IgD-negative memory B cell (primary cell): ENCODE data around the gene AOAH. TPM values are rescaled to one million over a fixed set of nuclear protein-coding genes. Genes with fewer than 3 reads are reported as not detected.
A peak's percentile ranks its signal among the peaks of the same experiment; 100 is the strongest.
"Not testable (repeated sequence)": the region's sequence is repeated elsewhere in the genome, so short reads cannot be mapped to it uniquely, and the experiment has no call there.

Source experiments
- H3K27ac Mint-ChIP-seq, 3 donors: one replicate each; pipeline ENCODE4 v1.8.0; 2020 to 2022; ENCODE audit warnings: mild to moderate bottlenecking in 3 of 3, mixed read lengths in 3 of 3, moderate library complexity in 1 of 3
- H3K27me3 Mint-ChIP-seq: one replicate; pipeline ENCODE4 v1.8.0; 2021; ENCODE audit warnings: mixed read lengths
- H3K36me3 Mint-ChIP-seq: one replicate; pipeline ENCODE4 v1.8.0; 2020; ENCODE audit warnings: mild to moderate bottlenecking, mixed read lengths
- H3K4me1 Mint-ChIP-seq, 3 donors: one replicate each; pipeline ENCODE4 v1.8.0; 2020 to 2022; ENCODE audit warnings: mixed read lengths in 3 of 3, mild to moderate bottlenecking in 1 of 3
- H3K4me3 Mint-ChIP-seq, 4 donors: one replicate each; pipeline ENCODE4 v1.8.0; 2020 to 2022; ENCODE audit warnings: mild to moderate bottlenecking in 4 of 4, mixed read lengths in 4 of 4, moderate library complexity in 3 of 4
- H3K9me3 Mint-ChIP-seq, 3 donors: one replicate each; pipeline ENCODE4 v1.8.0; 2020 to 2021; ENCODE audit warnings: mixed read lengths in 3 of 3, mild to moderate bottlenecking in 1 of 3
- polyA plus RNA-seq: library from polyadenylated mRNA; unstranded; fragments of 300-500 nt; fragmentation: Illumina TruSeq; gene quantifications from one replicate; pipeline ENCODE4 v1.2.3, GENCODE V29; 2021

AOAH gene
- polyA plus RNA-seq, 1 donor from 2014 or later, result 2.8 TPM

- Mint-ChIP-seq H3K27me3 (no peaks in the 10 kb centered on the region), H3K9me3 (peaks cover 0 to 4% (median 0%) of the 10 kb centered on the region in 3 donors), H3K4me3 (no peak overlapping the region), H3K27ac (no peak overlapping the region), H3K36me3 (peaks cover 6% of the 10 kb centered on the region), H3K4me1 (peaks cover 9 to 24% (median 18%) of the 10 kb centered on the region in 3 donors)
Observed at GRCh38 chr7:36726806-36727503, 2.7 kb upstream of the AOAH start.

DNA sequence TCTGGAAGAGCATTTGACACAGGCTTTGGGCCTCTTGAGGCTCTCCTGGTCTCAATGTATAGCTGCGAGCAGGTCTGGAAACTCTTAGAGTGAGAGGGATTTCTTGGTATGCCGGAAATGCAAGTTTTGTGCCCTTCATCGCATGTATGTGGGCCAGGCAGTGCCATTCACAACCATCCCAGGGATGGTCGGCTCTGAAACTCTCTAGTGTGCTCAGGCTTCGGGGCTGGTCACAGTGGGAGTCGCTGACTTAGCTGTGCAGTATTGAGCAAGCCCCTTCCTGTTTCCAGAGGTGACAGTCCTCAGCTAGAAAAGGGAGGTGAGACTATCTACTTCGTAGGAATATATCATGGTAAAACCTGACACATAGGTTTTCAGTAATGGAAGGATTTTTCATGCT lies 2.0 kb upstream of the AOAH start:
- H3K27me3 Mint-ChIP-seq, result no peaks in the 10 kb centered on the region
- H3K4me3 Mint-ChIP-seq, result no peak overlapping the region
- peaks cover 9 to 25% (median 18%) of the 10 kb centered on the region in 3 donors for H3K4me1 Mint-ChIP-seq
- peaks cover 6% of the 10 kb centered on the region for H3K36me3 Mint-ChIP-seq
- no peak overlapping the region for H3K27ac Mint-ChIP-seq
- no peaks in the 10 kb centered on the region for H3K9me3 Mint-ChIP-seq

DNA sequence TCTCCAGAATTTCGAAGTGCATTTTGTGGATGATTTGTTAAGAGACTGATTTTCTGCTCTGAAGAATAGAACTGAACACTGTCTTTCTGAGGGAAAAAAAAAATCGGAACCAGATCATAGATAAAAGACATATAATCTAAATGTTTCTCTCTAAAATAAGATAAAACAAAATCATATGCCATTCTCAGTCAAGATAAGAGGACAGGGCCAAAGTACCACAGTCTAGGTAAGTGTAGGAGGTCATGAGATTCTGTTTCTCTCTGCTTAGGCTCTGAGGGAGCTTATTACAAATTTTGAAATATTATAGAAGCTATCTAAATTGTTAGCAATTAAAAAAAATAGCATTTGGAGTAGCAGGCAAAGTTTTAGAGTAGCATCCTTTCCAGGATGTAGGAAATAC lies 702 bp upstream of the AOAH start:
- Mint-ChIP-seq H3K9me3 (no peaks in the 10 kb centered on the region), H3K36me3 (peaks cover 6% of the 10 kb centered on the region), H3K4me3 (peak overlapping the region in 3 of 4 donors; percentile 2 to 78 (median 13)), H3K27ac (peak overlapping the region in 2 of 3 donors; percentile 20 to 90), H3K27me3 (no peaks in the 10 kb centered on the region), H3K4me1 (peaks cover 9 to 28% (median 18%) of the 10 kb centered on the region in 3 donors)

DNA sequence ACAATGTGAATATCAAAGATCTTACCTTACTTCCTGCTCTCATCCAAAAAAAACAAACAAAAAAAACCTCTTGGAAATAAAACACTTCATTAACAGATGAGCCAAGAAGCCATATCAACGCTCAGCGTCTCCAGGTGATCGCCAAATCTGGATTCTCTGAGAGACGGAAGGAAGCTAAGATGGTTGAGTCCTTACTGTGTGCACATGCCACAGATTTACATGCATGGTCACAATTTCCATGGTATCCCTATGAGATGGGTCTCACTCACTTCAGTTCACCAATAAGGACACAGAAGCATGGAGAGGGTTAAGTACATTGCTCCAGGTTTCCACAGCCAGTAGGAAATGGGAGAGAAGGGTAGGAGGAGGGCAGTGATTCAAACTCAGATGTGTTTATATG lies 1.0 kb downstream of the AOAH start:
- Mint-ChIP-seq H3K27ac (peak overlapping the region in 1 of 3 donors; percentile 24), H3K4me1 (peaks cover 12 to 27% (median 14%) of the 10 kb centered on the region in 3 donors), H3K27me3 (no peaks in the 10 kb centered on the region), H3K36me3 (peaks cover 6% of the 10 kb centered on the region), H3K9me3 (peaks cover 0 to 3% (median 0%) of the 10 kb centered on the region in 3 donors), H3K4me3 (peak overlapping the region in 3 of 4 donors; percentile 3 to 69 (median 65))

DNA sequence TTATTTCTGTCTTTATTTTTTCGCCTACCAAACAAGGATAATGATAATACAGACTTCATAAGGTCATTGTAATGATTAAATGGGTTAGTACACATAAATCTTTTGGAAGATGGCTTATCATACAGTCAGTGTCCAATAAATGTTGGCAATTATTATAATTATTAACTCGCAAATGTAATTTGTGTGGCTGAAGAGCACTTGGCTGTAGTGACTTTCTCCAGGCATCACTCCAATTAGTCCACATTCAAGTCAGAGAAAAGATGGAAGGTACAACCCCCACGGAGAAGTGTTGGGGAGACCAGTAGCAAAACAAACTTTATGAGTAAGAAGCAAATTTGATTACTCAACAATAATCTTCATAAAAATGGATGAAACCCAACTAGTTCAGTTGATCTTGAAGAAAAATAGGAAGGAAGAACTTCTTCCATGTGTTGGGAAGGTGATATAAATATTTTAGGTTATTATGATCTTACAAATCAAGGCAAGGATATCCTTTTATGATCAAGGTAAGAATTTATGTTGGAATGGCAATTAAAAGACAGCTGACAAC lies 5.1 kb downstream of the AOAH start:
- H3K27me3 Mint-ChIP-seq, result no peaks in the 10 kb centered on the region
- peaks cover 2 to 6% (median 2%) of the 10 kb centered on the region in 3 donors for H3K9me3 Mint-ChIP-seq
- peaks cover 4% of the 10 kb centered on the region for H3K36me3 Mint-ChIP-seq
- H3K4me1 Mint-ChIP-seq, result peaks cover 4 to 15% (median 6%) of the 10 kb centered on the region in 3 donors
- no peak overlapping the region for H3K27ac Mint-ChIP-seq
- no peak overlapping the region for H3K4me3 Mint-ChIP-seq

DNA sequence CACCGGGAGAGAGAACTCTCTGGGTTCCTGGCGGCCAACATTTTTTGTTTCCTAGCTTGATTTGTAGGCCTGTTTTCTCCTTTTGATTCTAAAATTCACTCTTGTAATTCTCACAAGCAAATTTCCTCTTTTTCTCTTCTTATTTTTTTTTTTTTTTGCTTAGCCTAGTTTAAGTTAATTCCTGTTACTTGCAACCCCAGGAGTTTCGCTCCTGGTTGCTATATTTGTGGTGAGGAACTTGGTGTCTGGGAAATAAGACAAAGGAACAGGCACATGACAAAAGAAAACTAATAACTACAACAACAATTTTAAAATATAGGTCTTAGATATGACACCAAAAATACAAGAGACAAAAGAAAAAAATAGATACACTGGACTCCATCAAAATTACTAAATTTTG lies 6.7 kb downstream of the AOAH start:
- Mint-ChIP-seq H3K27ac (no peak overlapping the region), H3K27me3 (no peaks in the 10 kb centered on the region), H3K4me1 (peaks cover 0 to 4% (median 3%) of the 10 kb centered on the region in 3 donors), H3K9me3 (peaks cover 2 to 6% (median 2%) of the 10 kb centered on the region in 3 donors), H3K36me3 (peaks cover 2% of the 10 kb centered on the region), H3K4me3 (no peak overlapping the region)

DNA sequence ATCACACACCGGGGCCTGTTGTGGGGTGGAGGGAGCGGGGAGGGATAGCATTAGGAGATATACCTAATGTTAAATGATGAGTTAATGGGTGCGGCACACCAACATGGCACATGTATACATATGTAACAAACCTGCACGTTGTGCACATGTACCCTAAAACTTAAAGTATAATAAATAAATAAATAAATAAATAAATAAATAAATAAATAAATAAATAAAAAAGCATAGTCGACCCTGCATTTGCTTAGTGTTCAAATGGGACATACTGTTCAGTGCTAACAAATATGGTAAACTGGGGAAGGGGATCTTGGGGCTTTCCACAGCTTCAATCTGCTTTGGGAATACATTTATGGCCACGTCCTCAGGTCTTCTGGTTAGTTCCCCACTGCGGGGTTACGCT lies 7.5 kb downstream of the AOAH start:
- not testable (repeated sequence) for H3K9me3 Mint-ChIP-seq, H3K27ac Mint-ChIP-seq, H3K4me1 Mint-ChIP-seq, H3K4me3 Mint-ChIP-seq, H3K27me3 Mint-ChIP-seq, H3K36me3 Mint-ChIP-seq

DNA sequence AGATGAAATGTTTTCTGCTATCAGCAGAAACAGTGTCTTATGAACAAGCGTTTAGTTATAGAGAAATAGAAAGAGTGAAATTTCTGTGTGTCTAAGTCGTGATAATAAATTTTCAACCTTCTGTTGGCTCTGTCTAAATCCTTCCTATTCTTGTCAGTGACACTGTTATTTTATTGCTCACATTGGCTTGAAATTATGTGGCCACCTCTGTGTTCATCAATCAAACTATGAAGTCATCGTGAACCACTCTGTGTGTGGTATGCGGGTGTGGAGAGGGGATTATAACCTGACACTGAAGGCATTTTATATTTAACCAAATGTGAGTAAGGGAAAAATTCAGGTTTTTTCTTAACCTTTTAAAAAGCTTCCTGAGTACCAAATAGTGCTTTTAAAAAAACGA lies 12.3 kb downstream of the AOAH start:
- Mint-ChIP-seq H3K4me3 (no peak overlapping the region), H3K27ac (no peak overlapping the region), H3K4me1 (peaks cover 0 to 1% (median 0%) of the 10 kb centered on the region in 3 donors)

DNA sequence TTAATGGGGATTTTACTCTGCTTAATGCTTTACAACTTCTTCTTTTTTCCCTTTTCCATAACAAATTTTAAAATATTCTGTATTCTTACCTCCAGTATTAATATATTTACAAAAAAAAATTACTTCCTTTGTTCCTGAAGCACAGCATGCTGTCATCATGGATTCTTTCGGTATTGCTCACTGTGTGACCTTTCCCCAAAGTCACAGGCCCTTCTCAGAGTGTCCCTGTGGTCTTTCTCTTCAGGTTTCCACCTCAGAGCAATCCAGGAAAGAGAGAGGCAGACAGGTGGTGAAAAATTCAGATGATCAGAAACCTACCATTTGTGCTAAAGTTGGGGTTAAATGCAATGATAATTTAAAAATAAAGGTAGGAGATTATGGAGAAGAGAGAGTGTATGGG lies 13.0 kb downstream of the AOAH start:
- peaks cover 5% of the 10 kb centered on the region for H3K36me3 Mint-ChIP-seq
- peak overlapping the region in 1 of 3 donors; percentile 35 for H3K27ac Mint-ChIP-seq
- H3K27me3 Mint-ChIP-seq, result no peaks in the 10 kb centered on the region
- H3K9me3 Mint-ChIP-seq, result peaks cover 0 to 8% (median 0%) of the 10 kb centered on the region in 3 donors
- H3K4me3 Mint-ChIP-seq, result peak overlapping the region in 1 of 4 donors; percentile 38
- H3K4me1 Mint-ChIP-seq, result peaks cover 0 to 1% (median 0%) of the 10 kb centered on the region in 3 donors

More for the DNA sequence above, 12.3 kb downstream of the AOAH start:
- Mint-ChIP-seq H3K36me3 (peaks cover 5% of the 10 kb centered on the region), H3K27me3 (no peaks in the 10 kb centered on the region), H3K9me3 (peaks cover 0 to 6% (median 2%) of the 10 kb centered on the region in 3 donors)

DNA sequence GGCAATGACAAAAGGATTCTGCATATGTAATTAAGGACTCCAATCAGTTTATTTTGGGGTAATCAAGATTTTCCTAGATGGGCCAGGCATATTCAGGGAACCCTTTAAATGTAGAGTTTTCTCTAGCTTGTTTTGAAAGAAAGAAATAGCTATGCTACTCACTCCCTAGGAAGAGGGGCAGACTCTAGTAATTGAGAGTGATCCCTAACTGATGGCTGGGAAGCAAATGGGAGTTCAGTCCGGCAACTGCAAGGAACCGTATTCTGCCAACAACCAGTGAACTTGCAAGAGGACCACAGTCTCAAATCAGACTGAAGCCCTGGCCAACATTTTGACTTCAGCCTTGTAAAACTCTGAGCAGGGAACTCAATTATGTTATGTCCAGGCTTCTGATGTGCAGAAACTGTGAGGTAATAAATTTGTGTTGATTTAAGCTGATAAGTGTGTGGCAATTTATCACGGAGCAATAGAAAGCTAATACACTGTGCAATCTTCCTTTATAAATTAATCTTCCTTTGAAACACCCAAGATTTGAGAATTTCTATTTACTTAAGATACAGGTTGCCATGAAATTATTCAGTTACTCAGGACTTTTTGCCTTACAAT lies 14.0 kb downstream of the AOAH start:
- H3K4me1 Mint-ChIP-seq, result peaks cover 0 to 1% (median 0%) of the 10 kb centered on the region in 3 donors
- H3K9me3 Mint-ChIP-seq, result peaks cover 0 to 9% (median 0%) of the 10 kb centered on the region in 3 donors
- peak overlapping the region in 1 of 3 donors; percentile 35 for H3K27ac Mint-ChIP-seq
- H3K4me3 Mint-ChIP-seq, result no peak overlapping the region
- peaks cover 5% of the 10 kb centered on the region for H3K36me3 Mint-ChIP-seq
- H3K27me3 Mint-ChIP-seq, result no peaks in the 10 kb centered on the region

- H3K27me3 Mint-ChIP-seq, result peaks cover 6% of the 10 kb centered on the region
- peaks cover 0 to 19% (median 2%) of the 10 kb centered on the region in 3 donors for H3K9me3 Mint-ChIP-seq
- H3K4me3 Mint-ChIP-seq, result no peak overlapping the region
- peaks cover 5% of the 10 kb centered on the region for H3K36me3 Mint-ChIP-seq
- H3K27ac Mint-ChIP-seq, result no peak overlapping the region
- peaks cover 0 to 1% (median 0%) of the 10 kb centered on the region in 3 donors for H3K4me1 Mint-ChIP-seq
Observed at GRCh38 chr7:36708767-36709166, 15.5 kb downstream of the AOAH start.

- peaks cover 4% of the 10 kb centered on the region for H3K36me3 Mint-ChIP-seq
- peaks cover 0 to 1% (median 0%) of the 10 kb centered on the region in 3 donors for H3K4me1 Mint-ChIP-seq
- peaks cover 7% of the 10 kb centered on the region for H3K27me3 Mint-ChIP-seq
- peak overlapping the region in 1 of 3 donors; percentile 67 for H3K27ac Mint-ChIP-seq
- peaks cover 0 to 20% (median 2%) of the 10 kb centered on the region in 3 donors for H3K9me3 Mint-ChIP-seq
- H3K4me3 Mint-ChIP-seq, result no peak overlapping the region
Observed at GRCh38 chr7:36707898-36708297, 16.4 kb downstream of the AOAH start.

GRCh38 chr7:36707465-36707864 lies 16.8 kb downstream of the AOAH start:
- peaks cover 0 to 3% (median 0%) of the 10 kb centered on the region in 3 donors for H3K4me1 Mint-ChIP-seq
- peaks cover 4% of the 10 kb centered on the region for H3K36me3 Mint-ChIP-seq
- peak overlapping the region in 1 of 3 donors; percentile 67 for H3K27ac Mint-ChIP-seq
- H3K9me3 Mint-ChIP-seq, result peaks cover 0 to 20% (median 2%) of the 10 kb centered on the region in 3 donors
- H3K27me3 Mint-ChIP-seq, result peaks cover 7% of the 10 kb centered on the region
- no peak overlapping the region for H3K4me3 Mint-ChIP-seq

DNA sequence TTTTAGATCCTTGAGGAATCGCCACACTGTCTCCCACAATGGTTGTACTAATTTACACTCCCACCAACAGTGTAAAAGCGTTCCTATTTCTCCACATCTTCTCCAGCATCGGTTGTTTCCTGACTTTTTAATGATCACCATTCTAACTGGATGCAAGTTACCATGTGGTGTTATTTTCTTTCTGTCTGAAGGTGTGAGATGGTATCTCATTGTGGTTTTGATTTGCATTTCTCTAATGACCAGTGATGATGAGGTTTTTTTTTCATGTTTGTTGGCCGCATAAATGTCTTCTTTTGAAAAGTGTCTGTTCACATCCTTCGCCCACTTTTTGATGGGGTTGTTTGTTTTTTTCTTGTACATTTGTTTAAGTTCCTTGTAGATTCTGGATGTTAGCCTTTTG lies 20.4 kb downstream of the AOAH start:
- peaks cover 0 to 20% (median 2%) of the 10 kb centered on the region in 3 donors for H3K9me3 Mint-ChIP-seq
- peaks cover 0 to 14% (median 5%) of the 10 kb centered on the region in 3 donors for H3K4me1 Mint-ChIP-seq
- not testable (repeated sequence) for H3K36me3 Mint-ChIP-seq, H3K27me3 Mint-ChIP-seq, H3K27ac Mint-ChIP-seq, H3K4me3 Mint-ChIP-seq

DNA sequence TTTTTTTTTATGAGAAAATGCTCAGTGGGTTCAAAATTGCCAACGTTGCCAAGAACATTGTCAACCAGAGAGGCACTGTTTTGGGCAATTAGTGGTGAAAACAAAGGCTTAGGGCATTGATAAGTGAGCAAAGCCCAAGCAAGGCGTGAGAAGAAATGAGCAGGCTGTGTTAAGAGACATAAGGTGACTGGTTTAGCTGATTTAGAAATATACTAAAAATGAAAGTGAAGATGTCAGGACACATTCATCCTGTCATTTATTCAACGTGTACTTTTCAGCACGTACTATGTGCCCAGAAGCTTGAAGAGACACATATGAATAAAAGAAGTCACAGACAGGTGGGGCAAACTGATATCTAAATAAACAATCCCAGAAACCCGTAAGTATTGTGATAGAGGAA lies 31.8 kb downstream of the AOAH start:
- H3K4me3 Mint-ChIP-seq, result peak overlapping the region in 1 of 4 donors; percentile 74
- no peaks in the 10 kb centered on the region for H3K27me3 Mint-ChIP-seq
- peaks cover 0 to 13% (median 6%) of the 10 kb centered on the region in 3 donors for H3K4me1 Mint-ChIP-seq
- H3K9me3 Mint-ChIP-seq, result no peaks in the 10 kb centered on the region
- peaks cover 2% of the 10 kb centered on the region for H3K36me3 Mint-ChIP-seq
- no peak overlapping the region for H3K27ac Mint-ChIP-seq
